Cerebellar cortex (tissue), 1 donor: Measurements from ENCODE around the gene HNF4A.
"Not testable (repeated sequence)": the region's sequence is repeated elsewhere in the genome, so short reads cannot be mapped to it uniquely, and the experiment has no call there.

ENCODE experiments used
- DNase-seq: peaks from one replicate; pipeline ENCODE4 v3.0.0-alpha.2; 2015; ENCODE audit warnings: low spot score

The HNF4A gene

DNA sequence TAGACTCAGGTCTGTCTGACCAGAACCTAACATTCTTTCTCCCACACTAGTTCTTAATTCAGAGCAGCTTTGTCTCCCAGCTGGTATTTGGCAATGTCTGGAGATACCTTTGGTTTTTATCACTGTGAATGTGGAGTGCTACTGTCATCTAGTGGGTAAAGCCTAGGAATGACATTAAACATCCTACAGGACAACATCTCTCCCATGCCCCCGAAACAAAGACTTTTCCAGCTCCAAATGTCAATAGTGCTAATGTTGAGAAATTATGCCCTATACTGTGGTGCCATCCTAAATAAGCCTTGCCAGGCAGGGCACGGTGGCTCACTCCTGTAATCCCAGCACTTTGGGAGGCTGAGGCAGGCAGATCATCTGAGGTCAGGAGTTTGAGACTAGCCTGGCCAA lies 116.0 kb downstream of the HNF4A start:
- DNase-seq: peak; percentile 94

DNA sequence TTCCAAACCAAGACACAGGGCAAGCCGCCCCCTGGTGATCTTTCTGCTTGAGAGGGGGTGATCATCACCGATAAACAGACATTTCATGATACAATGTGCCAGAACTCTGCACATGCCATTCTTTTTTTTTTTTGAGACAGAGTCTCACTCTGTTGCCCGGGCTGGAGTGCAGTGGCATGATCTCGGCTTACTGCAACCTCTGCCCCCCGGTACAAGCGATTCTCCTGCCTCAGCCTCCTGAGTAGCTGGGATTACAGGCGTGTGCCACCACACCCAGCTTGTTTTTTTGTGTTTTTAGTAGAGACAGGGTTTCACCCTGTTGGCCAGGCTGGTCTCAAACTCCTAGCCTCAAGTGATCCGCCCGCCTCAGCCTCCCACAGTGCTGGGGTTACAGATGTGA lies 116.8 kb downstream of the HNF4A start:
- DNase-seq: not testable (repeated sequence)

GRCh38 chr20:44475372-44475693 lies 119.8 kb downstream of the HNF4A start:
- no peak for DNase-seq

GRCh38 chr20:44475694-44476560 lies 120.4 kb downstream of the HNF4A start, which contains the start of gene TTPAL:
Gene TTPAL (plus strand): TSS chr20:44475874. CDS start chr20:44480000, 4,126 bp downstream.
- peak; percentile 89 for DNase-seq

DNA sequence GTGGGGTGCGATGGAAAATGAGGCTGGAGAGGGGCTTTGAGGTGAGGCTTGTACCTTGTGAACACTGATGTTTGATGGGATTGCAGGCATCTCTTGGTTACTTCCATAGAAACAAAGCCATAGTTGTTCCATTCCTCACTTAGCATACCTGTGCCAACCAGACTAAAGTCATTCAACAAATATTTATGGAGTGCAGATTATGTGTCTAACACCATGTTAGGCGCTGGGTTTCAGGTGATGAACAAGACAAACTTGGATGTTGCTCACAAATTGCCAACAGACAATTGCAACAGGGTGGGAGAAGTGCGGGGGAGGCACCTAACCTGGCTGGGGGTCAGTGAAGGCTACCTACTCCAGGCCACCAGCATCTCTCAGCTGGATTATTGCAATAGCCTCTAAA lies 121.7 kb downstream of the HNF4A start:
- no peak for DNase-seq

DNA sequence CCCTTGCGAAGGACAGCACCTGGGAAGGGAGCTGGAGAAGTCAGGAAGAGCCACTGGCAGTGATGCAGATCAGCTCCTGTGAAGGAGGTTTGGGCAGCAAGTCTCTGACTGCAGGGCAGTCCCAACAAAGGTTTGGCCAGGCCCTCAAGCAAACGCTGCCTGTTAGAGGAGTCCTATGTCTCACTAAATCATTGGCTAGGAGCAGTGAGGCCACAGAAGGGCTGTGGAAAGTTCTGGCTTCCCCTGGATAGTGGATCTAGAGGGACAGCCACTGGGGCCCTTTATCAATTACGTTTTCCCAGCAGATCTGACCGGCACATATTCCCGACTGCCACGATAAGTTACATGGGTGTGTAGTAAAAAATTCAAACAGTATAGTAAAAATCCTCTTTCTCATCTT lies 122.7 kb downstream of the HNF4A start:
- DNase-seq: no peak

GRCh38 chr20:44479643-44480042 lies 124.1 kb downstream of the HNF4A start:
- DNase-seq: no peak

- no peak for DNase-seq
Observed at GRCh38 chr20:44480097-44480496, 124.6 kb downstream of the HNF4A start.

GRCh38 chr20:44481719-44482416 lies 126.4 kb downstream of the HNF4A start:
- DNase-seq: no peak

- no peak for DNase-seq
Observed at GRCh38 chr20:44483112-44483511, 127.6 kb downstream of the HNF4A start.
